Activated T-helper 2 cell treated with anti-CD3 and anti-CD28 coated beads, Interferon-gamma antibody, Interleukin-2, Interleukin-4, amounts not matched to agents 10 μg/mL and 5 μg/mL and 100 μg/mL, durations not matched to agents 14 hours and 24 hours and 36 hours (primary cell): ENCODE results near the gene PIAS4. TPM values are rescaled to one million over a fixed set of nuclear protein-coding genes. Genes with fewer than 3 reads are reported as not detected.

ENCODE experiments used
- DNase-seq: peaks from one replicate; pipeline ENCODE4 v3.0.0; 2021; ENCODE audit warnings: low spot score
- H3K27ac Mint-ChIP-seq: one replicate; pipeline ENCODE4 v1.8.0; 2021; ENCODE audit warnings: mixed read lengths
- H3K27me3 Mint-ChIP-seq: one replicate; pipeline ENCODE4 v1.8.0; 2021; ENCODE audit warnings: low read depth, mixed read lengths
- H3K36me3 Mint-ChIP-seq: one replicate; pipeline ENCODE4 v1.8.0; 2021; ENCODE audit warnings: low read depth, mixed read lengths
- H3K4me1 Mint-ChIP-seq: one replicate; pipeline ENCODE4 v1.8.0; 2021; ENCODE audit warnings: low read depth, mixed read lengths
- H3K4me3 Mint-ChIP-seq: one replicate; pipeline ENCODE4 v1.8.0; 2021; ENCODE audit warnings: low read depth, mild to moderate bottlenecking, moderate library complexity, mixed read lengths
- H3K9me3 Mint-ChIP-seq: one replicate; pipeline ENCODE4 v1.8.0; 2021; ENCODE audit warnings: mixed read lengths
- intact Hi-C: fragments of 100-400 bp; cut with micrococcal nuclease; formaldehyde crosslinking; loops from one replicate; pipeline ENCODE4 v1.15.1; 2023
- total RNA-seq: library from RNA; stranded (reverse); gene quantifications from 2 replicates; pipeline ENCODE4 v1.2.3, GENCODE V29; 2022

Gene PIAS4
- total RNA-seq, 1 donor from 2014 or later: 36.3 TPM

- Mint-ChIP-seq H3K27ac (no peak overlapping the region), H3K4me1 (no peaks in the 10 kb centered on the region), H3K36me3 (peaks cover 19% of the 10 kb centered on the region), H3K9me3 (no peaks in the 10 kb centered on the region), H3K4me3 (no peak overlapping the region), H3K27me3 (no peaks in the 10 kb centered on the region)
- DNase-seq: no peak
- intact Hi-C loops: no loop called here
Measured at GRCh38 chr19:4036576-4037300, 29.2 kb downstream of the PIAS4 start.

- no peak overlapping the region for H3K4me3 Mint-ChIP-seq
- H3K9me3 Mint-ChIP-seq: no peaks in the 10 kb centered on the region
Measured at GRCh38 chr19:4037301-4037949, 29.9 kb downstream of the PIAS4 start.

GRCh38 chr19:4038057-4038456 is 30.5 kb downstream of the PIAS4 start:
- Mint-ChIP-seq H3K36me3 (peaks cover 18% of the 10 kb centered on the region), H3K4me1 (no peaks in the 10 kb centered on the region), H3K9me3 (no peaks in the 10 kb centered on the region), H3K27ac (no peak overlapping the region), H3K27me3 (no peaks in the 10 kb centered on the region), H3K4me3 (no peak overlapping the region)
- DNase-seq: no peak
- intact Hi-C loops: no loop called here

More at GRCh38 chr19:4037301-4037949, 29.9 kb downstream of the PIAS4 start:
- DNase-seq: no peak
- intact Hi-C loops: no loop called here
- H3K36me3 Mint-ChIP-seq: peaks cover 18% of the 10 kb centered on the region
- no peaks in the 10 kb centered on the region for H3K4me1 Mint-ChIP-seq
- H3K27me3 Mint-ChIP-seq: no peaks in the 10 kb centered on the region
- no peak overlapping the region for H3K27ac Mint-ChIP-seq

- Mint-ChIP-seq H3K4me3 (no peak overlapping the region), H3K9me3 (no peaks in the 10 kb centered on the region), H3K4me1 (no peaks in the 10 kb centered on the region), H3K36me3 (peaks cover 22% of the 10 kb centered on the region), H3K27ac (no peak overlapping the region), H3K27me3 (no peaks in the 10 kb centered on the region)
- no peak for DNase-seq
- intact Hi-C loops: no loop called here
Measured at GRCh38 chr19:4038661-4039423, 31.3 kb downstream of the PIAS4 start.

GRCh38 chr19:4042064-4042730 is 34.7 kb downstream of the PIAS4 start:
- peaks cover 30% of the 10 kb centered on the region for H3K36me3 Mint-ChIP-seq
- H3K27me3 Mint-ChIP-seq: no peaks in the 10 kb centered on the region
- no peak for DNase-seq
- H3K9me3 Mint-ChIP-seq: no peaks in the 10 kb centered on the region
- H3K27ac Mint-ChIP-seq: no peak overlapping the region
- H3K4me3 Mint-ChIP-seq: no peak overlapping the region
- intact Hi-C loops: no loop called here
- H3K4me1 Mint-ChIP-seq: no peaks in the 10 kb centered on the region

- no peak overlapping the region for H3K4me3 Mint-ChIP-seq
- H3K4me1 Mint-ChIP-seq: no peaks in the 10 kb centered on the region
- no peak overlapping the region for H3K27ac Mint-ChIP-seq
- DNase-seq: no peak
- intact Hi-C loops: no loop called here
- H3K9me3 Mint-ChIP-seq: no peaks in the 10 kb centered on the region
- H3K36me3 Mint-ChIP-seq: peaks cover 33% of the 10 kb centered on the region
- H3K27me3 Mint-ChIP-seq: no peaks in the 10 kb centered on the region
Measured at GRCh38 chr19:4042731-4043082, 35.2 kb downstream of the PIAS4 start.

- Mint-ChIP-seq H3K4me1 (no peaks in the 10 kb centered on the region), H3K9me3 (no peaks in the 10 kb centered on the region), H3K36me3 (peaks cover 30% of the 10 kb centered on the region), H3K27me3 (no peaks in the 10 kb centered on the region), H3K27ac (no peak overlapping the region), H3K4me3 (no peak overlapping the region)
- DNase-seq: no peak
- intact Hi-C loops: no loop called here
Measured at GRCh38 chr19:4043401-4043800, 35.9 kb downstream of the PIAS4 start.

- DNase-seq: no peak
- no peak overlapping the region for H3K4me3 Mint-ChIP-seq
- H3K4me1 Mint-ChIP-seq: no peaks in the 10 kb centered on the region
- H3K9me3 Mint-ChIP-seq: no peaks in the 10 kb centered on the region
- no peaks in the 10 kb centered on the region for H3K27me3 Mint-ChIP-seq
- peaks cover 30% of the 10 kb centered on the region for H3K36me3 Mint-ChIP-seq
- no peak overlapping the region for H3K27ac Mint-ChIP-seq
- intact Hi-C loops: no loop called here
Measured at GRCh38 chr19:4043966-4044715, 36.6 kb downstream of the PIAS4 start.

GRCh38 chr19:4044990-4045465 is 37.5 kb downstream of the PIAS4 start:
- no peaks in the 10 kb centered on the region for H3K9me3 Mint-ChIP-seq
- DNase-seq: no peak
- intact Hi-C loops: no loop called here
- no peak overlapping the region for H3K27ac Mint-ChIP-seq
- no peak overlapping the region for H3K4me3 Mint-ChIP-seq
- peaks cover 34% of the 10 kb centered on the region for H3K36me3 Mint-ChIP-seq
- no peaks in the 10 kb centered on the region for H3K27me3 Mint-ChIP-seq
- no peaks in the 10 kb centered on the region for H3K4me1 Mint-ChIP-seq

- Mint-ChIP-seq H3K27me3 (no peaks in the 10 kb centered on the region), H3K4me1 (no peaks in the 10 kb centered on the region), H3K4me3 (no peak overlapping the region), H3K27ac (no peak overlapping the region), H3K36me3 (peaks cover 35% of the 10 kb centered on the region), H3K9me3 (no peaks in the 10 kb centered on the region)
- no peak for DNase-seq
- intact Hi-C loops: no loop called here
Measured at GRCh38 chr19:4045597-4046361, 38.2 kb downstream of the PIAS4 start.

- H3K4me3 Mint-ChIP-seq: no peak overlapping the region
- DNase-seq: no peak
- H3K9me3 Mint-ChIP-seq: no peaks in the 10 kb centered on the region
- H3K27ac Mint-ChIP-seq: no peak overlapping the region
- H3K4me1 Mint-ChIP-seq: peaks cover 3% of the 10 kb centered on the region
- H3K27me3 Mint-ChIP-seq: no peaks in the 10 kb centered on the region
- H3K36me3 Mint-ChIP-seq: peaks cover 36% of the 10 kb centered on the region
- intact Hi-C loops: no loop called here
Measured at GRCh38 chr19:4046362-4046691, 38.8 kb downstream of the PIAS4 start.
